ENCODE data around the gene ECE1.

DNA sequence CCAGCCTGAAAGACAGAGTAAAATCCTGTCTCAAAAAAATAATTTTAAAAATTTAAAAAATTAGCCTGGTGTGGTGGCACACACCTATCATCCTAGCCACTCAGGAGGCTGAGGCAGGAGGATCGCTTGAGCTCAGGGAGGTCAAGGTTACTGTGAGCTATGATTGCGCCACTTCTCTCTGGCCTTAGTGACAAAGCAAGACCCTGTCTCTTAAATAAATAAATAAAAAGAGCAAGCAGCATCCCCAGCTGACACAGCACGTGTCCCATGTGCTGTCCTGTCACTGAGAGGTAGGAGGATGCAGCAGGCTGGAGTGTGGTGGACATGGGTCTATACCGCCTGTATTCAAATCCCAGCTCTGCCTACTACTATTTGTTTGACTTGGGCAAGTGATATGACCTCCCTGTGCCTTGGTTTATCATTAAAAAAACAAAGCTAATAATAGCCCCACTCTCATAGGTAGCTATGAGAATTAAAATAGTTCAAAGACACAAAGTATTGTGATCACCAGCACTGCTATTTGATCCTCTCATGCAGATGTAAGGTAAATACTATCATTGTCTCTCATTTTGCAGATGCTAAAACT, 22.2 kb upstream of the ECE1 start:
- TF ChIP-seq, protein P1, sequence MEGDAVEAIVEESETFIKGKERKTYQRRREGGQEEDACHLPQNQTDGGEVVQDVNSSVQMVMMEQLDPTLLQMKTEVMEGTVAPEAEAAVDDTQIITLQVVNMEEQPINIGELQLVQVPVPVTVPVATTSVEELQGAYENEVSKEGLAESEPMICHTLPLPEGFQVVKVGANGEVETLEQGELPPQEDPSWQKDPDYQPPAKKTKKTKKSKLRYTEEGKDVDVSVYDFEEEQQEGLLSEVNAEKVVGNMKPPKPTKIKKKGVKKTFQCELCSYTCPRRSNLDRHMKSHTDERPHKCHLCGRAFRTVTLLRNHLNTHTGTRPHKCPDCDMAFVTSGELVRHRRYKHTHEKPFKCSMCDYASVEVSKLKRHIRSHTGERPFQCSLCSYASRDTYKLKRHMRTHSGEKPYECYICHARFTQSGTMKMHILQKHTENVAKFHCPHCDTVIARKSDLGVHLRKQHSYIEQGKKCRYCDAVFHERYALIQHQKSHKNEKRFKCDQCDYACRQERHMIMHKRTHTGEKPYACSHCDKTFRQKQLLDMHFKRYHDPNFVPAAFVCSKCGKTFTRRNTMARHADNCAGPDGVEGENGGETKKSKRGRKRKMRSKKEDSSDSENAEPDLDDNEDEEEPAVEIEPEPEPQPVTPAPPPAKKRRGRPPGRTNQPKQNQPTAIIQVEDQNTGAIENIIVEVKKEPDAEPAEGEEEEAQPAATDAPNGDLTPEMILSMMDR (conservative IDR thresholded peaks at IDR 0.05 in 1 of 2, IDR thresholded peaks at IDR 0.05 in 1 of 2; ENCODE audit: low read depth in 1 of 2, low read length in 2 of 2), result no peak
- no peak for TF ChIP-seq EZH2 (IDR thresholded peaks at IDR 0.05; ENCODE audit: low read length, missing control alignments)
